ENCODE measurements around the gene GSTA1. TPM values are rescaled to one million over a fixed set of nuclear protein-coding genes. Genes with fewer than 3 reads are reported as not detected.
"Not testable (repeated sequence)": the region's sequence is repeated elsewhere in the genome, so short reads cannot be mapped to it uniquely, and the experiment has no call there.

GSTA1 gene
- total and polyA plus RNA-seq, 2 donors: 0.24 TPM; not detected in 1

DNA sequence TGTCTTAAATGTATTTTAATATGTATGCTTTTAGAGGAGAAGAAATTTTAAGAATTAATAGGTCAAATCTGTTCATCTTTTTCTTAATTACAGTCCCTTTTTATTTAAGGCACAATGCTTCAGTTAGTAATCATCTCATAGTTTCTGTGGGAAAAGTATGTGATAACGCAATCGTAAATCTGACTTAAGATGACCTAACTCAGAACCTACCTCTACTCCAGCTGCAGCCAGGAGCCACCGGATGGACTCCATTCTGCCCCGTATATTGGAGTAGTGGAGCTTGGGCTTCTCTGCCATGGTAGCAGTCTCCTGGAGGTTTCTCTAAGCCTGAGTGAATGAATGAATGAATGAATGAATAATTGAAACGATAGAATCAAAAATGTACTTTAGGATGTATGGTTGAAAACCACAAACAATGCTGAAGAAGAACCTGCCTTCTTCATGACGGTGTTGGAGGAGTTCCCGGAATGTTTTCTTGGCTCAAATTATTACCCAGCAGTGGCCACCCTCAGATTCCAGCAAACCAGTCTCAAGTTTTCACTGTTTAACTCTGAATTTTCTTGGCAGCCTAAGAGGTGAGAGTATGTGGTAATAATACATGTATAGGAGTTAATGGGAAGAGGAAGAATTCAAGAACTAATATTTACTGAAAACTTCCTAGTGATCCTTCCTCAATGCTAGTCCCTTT, 45.8 kb downstream of the GSTA1 start:
- not testable (repeated sequence) for H3K4me3 ChIP-seq (ENCODE audit: low read depth, low read length); H3K4me1 ChIP-seq (ENCODE audit: insufficient read depth); H3K36me3 ChIP-seq (ENCODE audit: insufficient read depth); H3K27ac ChIP-seq (ENCODE audit: low read depth); DNase-seq (ENCODE audit: extremely low spot score)
- WGBS: 69% methylated on average over 7 of the region's 7 CpGs

DNA sequence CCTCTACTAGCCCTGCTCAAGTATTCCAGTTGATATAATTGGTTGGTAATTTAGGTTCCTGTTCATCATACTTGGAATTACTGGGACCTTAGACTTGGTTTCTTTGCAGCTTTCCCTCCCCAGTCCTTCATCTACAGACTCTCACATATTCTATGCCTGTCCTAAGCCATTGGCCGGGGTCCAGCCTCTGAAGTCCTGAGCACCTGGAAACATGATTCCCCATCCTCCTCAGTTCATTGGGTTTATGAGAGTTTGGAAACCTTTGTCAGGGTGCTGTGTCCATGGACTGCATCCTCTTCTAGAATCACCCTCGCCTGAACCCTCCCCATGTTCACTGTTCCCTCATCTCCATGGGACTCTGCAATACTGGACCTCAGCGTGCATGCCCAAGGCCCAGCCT, 49.2 kb downstream of the GSTA1 start:
- Histone ChIP-seq H3K27ac (ENCODE audit: low read depth) (no peak overlapping the region), H3K4me3 (ENCODE audit: low read depth, low read length) (no peak overlapping the region), H3K4me1 (ENCODE audit: insufficient read depth) (no peaks in the 10 kb centered on the region), H3K36me3 (ENCODE audit: insufficient read depth) (no peaks in the 10 kb centered on the region)
- no peak for DNase-seq (ENCODE audit: extremely low spot score)
- 90% methylated on average over 3 of the region's 3 CpGs for WGBS

DNA sequence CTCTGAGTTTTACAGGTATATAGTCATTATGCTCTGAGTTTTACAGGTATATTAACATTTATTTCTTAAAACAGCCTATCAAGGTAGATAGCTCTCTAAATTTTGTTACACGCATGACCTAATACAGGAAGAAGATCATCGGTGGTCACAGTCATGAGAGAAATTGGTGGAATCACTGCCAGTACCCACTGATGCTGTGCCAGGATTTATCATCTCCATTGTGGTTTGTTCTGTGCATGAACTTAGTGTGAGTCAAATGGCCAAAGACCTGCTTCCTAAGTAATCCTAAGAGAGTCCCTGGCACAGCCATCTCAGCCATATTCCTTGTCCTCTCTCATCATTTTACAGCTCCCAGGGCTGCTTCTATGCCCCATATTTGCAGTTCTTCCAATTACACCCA, 50.5 kb downstream of the GSTA1 start:
- not testable (repeated sequence) for H3K27ac ChIP-seq (ENCODE audit: low read depth); H3K4me3 ChIP-seq (ENCODE audit: low read depth, low read length); DNase-seq (ENCODE audit: extremely low spot score); H3K36me3 ChIP-seq (ENCODE audit: insufficient read depth); H3K4me1 ChIP-seq (ENCODE audit: insufficient read depth)
- 93% methylated on average over 2 of the region's 2 CpGs for WGBS

DNA sequence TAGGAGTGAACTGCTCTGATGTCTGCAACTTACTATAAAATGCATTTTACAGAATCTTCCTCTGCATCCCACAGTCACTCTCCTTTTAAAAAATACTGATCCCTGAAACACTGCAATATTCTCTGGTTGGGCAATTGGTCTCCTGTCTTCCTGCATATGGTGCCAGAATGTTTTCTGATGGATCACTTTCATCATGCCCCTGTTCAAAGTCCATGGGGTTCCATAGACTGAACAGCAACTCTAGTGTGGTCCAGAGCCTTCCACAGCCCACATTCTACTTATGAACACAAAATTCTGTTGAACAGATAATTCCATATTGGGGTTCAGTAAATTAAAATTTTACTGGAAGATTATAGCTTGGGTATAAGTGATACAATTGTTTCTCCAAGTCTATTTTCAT, 51.3 kb downstream of the GSTA1 start:
- H3K36me3 ChIP-seq (ENCODE audit: insufficient read depth): no peaks in the 10 kb centered on the region
- H3K4me3 ChIP-seq (ENCODE audit: low read depth, low read length): no peak overlapping the region
- no peaks in the 10 kb centered on the region for H3K4me1 ChIP-seq (ENCODE audit: insufficient read depth)
- no peak for DNase-seq (ENCODE audit: extremely low spot score)
- no peak overlapping the region for H3K27ac ChIP-seq (ENCODE audit: low read depth)

DNA sequence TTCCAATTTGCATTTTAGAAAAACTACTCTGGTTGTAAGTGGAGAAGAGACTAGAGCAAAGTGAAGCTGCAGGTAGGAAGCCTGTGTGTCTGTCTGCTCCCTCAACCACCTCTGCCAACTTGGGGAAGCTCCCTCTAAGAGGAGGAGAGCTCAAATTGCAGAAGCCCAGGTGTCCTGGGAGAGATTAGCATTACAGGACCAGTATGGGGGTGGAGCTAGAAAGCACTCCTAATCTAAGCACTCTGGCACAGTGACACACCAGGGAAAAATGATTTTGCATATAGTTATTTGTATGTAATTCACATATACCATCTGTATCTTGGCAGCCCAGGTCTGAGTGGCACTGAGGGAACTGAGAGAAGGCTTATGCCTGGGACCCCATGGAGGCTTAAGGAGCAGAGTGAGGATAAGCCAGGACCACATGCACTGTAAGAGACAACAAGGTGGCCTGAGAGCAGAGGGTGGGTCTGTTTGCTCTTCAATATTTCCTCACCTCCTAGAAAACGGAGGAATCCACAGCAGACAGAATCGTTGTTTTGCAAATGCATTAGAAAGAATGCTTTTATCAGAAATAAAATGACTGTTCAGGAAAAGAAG, 54.0 kb downstream of the GSTA1 start:
- Histone ChIP-seq H3K4me3 (ENCODE audit: low read depth, low read length) (no peak overlapping the region), H3K27ac (ENCODE audit: low read depth) (no peak overlapping the region), H3K36me3 (ENCODE audit: insufficient read depth) (no peaks in the 10 kb centered on the region), H3K4me1 (ENCODE audit: insufficient read depth) (no peaks in the 10 kb centered on the region)
- no peak for DNase-seq (ENCODE audit: extremely low spot score)
- WGBS: 43% methylated on average over 2 of the region's 2 CpGs

DNA sequence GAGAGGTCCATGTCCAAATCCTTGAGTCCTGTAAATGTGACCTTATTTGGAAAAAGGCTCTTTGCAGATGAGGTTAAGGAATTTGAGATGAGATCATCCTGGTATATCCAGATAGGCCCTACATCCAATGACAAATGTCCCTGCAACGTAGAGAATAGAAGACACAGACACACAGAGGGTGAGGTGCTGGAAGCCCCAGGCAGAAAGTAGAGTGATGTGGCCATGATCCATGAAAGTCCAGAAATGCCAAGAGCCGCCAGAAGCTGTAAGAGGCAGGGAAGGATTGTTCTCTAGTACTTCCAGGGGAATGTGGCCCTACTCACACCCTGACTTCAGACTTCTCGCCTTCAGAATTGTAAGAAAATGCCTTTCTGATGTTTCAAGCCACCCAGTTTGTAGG, 56.3 kb downstream of the GSTA1 start:
- not testable (repeated sequence) for DNase-seq (ENCODE audit: extremely low spot score); H3K4me3 ChIP-seq (ENCODE audit: low read depth, low read length); H3K27ac ChIP-seq (ENCODE audit: low read depth); H3K4me1 ChIP-seq (ENCODE audit: insufficient read depth); H3K36me3 ChIP-seq (ENCODE audit: insufficient read depth)
- 74% methylated on average over 3 of the region's 3 CpGs for WGBS

DNA sequence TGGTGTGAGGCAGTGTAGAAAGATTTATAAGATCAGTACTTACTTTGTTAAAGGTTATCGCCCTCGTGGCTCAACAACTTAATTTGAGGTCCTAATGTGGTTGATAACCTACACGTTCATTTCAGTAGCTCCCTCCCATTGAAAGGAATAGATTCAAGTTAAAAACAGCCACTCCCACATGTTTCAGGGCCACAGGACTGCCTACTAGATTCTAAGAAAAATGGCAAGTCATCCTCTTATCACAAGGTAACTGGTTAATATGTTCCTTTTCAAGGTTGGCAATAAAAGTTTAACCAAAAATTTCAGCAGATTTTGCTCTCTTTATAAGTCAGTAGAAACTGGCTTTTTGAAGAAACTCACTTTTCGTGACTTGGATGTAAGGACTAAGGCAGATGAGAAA, 57.4 kb downstream of the GSTA1 start:
- Histone ChIP-seq H3K27ac (ENCODE audit: low read depth) (no peak overlapping the region), H3K4me3 (ENCODE audit: low read depth, low read length) (no peak overlapping the region), H3K36me3 (ENCODE audit: insufficient read depth) (no peaks in the 10 kb centered on the region), H3K4me1 (ENCODE audit: insufficient read depth) (no peaks in the 10 kb centered on the region)
- no peak for DNase-seq (ENCODE audit: extremely low spot score)
- 65% methylated on average over 4 of the region's 4 CpGs for WGBS

DNA sequence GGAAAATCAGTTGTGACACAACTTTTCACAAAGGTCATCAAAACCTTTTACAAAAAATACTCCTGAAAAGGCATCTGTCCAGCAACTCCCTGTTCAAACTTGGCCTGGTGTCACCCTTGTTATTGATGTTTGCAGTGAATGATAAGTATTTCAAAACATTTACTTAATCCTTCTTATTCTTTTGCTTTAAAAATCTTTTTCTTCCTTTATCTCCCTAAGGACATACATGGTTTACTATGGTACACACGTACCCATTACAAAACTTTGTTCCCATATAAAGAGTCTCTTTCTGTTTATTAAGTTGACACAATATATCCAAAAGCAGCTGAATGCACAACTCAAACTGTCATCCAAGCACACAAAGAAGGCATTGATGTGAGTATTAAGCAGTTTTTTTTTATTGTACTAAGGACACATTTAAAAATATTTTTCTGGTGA, 57.8 kb downstream of the GSTA1 start:
- DNase-seq (ENCODE audit: extremely low spot score): no peak
- Histone ChIP-seq H3K36me3 (ENCODE audit: insufficient read depth) (no peaks in the 10 kb centered on the region), H3K27ac (ENCODE audit: low read depth) (no peak overlapping the region), H3K4me3 (ENCODE audit: low read depth, low read length) (no peak overlapping the region), H3K4me1 (ENCODE audit: insufficient read depth) (no peaks in the 10 kb centered on the region)
- WGBS: 59% methylated on average over 1 of the region's 1 CpG

DNA sequence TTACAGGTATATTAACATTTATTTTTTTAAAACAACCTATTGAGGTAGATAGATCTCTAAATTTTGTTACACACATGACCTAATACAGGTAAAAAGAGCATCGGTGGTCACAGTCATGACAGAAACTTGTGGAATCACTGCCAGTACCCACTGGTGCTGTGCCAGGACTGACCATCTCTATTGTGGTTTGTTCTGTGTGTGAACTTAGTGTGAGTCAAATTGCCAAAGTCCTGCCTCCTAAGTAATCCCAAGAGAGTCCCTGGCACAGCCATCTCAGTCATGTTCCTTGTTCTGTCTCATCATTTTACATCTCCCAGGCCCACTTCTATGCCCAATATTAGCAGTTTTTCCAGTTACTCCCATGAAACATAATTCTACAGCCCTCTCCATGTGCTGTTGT, 61.7 kb downstream of the GSTA1 start:
- Histone ChIP-seq H3K36me3 (ENCODE audit: insufficient read depth) (no peaks in the 10 kb centered on the region), H3K4me1 (ENCODE audit: insufficient read depth) (no peaks in the 10 kb centered on the region), H3K27ac (ENCODE audit: low read depth) (no peak overlapping the region), H3K4me3 (ENCODE audit: low read depth, low read length) (no peak overlapping the region)
- 92% methylated on average over 1 of the region's 1 CpG for WGBS
- no peak for DNase-seq (ENCODE audit: extremely low spot score)

Other genes with a start within 250 kb of the GSTA1 start
- 25.2 TPM for gene TRAM2, start 226.8 kb downstream of the GSTA1 start, total RNA-seq
- 22.9 TPM for gene TRAM2, start 226.8 kb downstream of the GSTA1 start, polyA plus RNA-seq
- gene TMEM14A, start 132.7 kb downstream of the GSTA1 start, total RNA-seq: 34.2 TPM
- gene TMEM14A, start 132.7 kb downstream of the GSTA1 start, polyA plus RNA-seq: 36.4 TPM
- gene GSTA2, start 40.3 kb downstream of the GSTA1 start, total RNA-seq: not detected
- not detected for gene GSTA2, start 40.3 kb downstream of the GSTA1 start, polyA plus RNA-seq
- gene GSTA5, start 37.0 kb upstream of the GSTA1 start, total RNA-seq: not detected
- not detected for gene GSTA5, start 37.0 kb upstream of the GSTA1 start, polyA plus RNA-seq
- gene GSTA3, start 105.9 kb upstream of the GSTA1 start, total RNA-seq: not detected
- not detected for gene GSTA3, start 105.9 kb upstream of the GSTA1 start, polyA plus RNA-seq
- gene GSTA4, start 191.5 kb upstream of the GSTA1 start, total RNA-seq: 57.2 TPM
- gene GSTA4, start 191.5 kb upstream of the GSTA1 start, polyA plus RNA-seq: 28.6 TPM